HUES64 (cell line): ENCODE measurements around the gene SNCA.

Source experiments
- H3K27ac ChIP-seq: 2 replicates; pipeline ENCODE4 v1.7.0; 2013; ENCODE audit warnings: low read depth, low read length, inconsistent platforms
- H3K27me3 ChIP-seq: 2 replicates; pipeline ENCODE4 v1.6.1; 2013; ENCODE audit warnings: mild to moderate bottlenecking, low read length; ENCODE audit not compliant: insufficient read depth
- H3K36me3 ChIP-seq: 2 replicates; pipeline ENCODE4 v1.6.1; 2013; ENCODE audit warnings: mild to moderate bottlenecking, low read length; ENCODE audit not compliant: insufficient read depth
- H3K4me1 ChIP-seq: 2 replicates; pipeline ENCODE4 v1.6.1; 2013; ENCODE audit warnings: mild to moderate bottlenecking, low read length, moderate library complexity; ENCODE audit not compliant: insufficient read depth
- H3K4me3 ChIP-seq: 2 replicates; pipeline ENCODE4 v1.5.1; 2013; ENCODE audit warnings: mild to moderate bottlenecking, low read length, moderate library complexity
- H3K9ac ChIP-seq: 2 replicates; pipeline ENCODE4 v1.6.1; 2013; ENCODE audit warnings: mild to moderate bottlenecking, low read depth, low read length
- H3K9me3 ChIP-seq: 2 replicates; pipeline ENCODE4 v1.6.1; 2013; ENCODE audit warnings: low read depth, low read length; ENCODE audit not compliant: insufficient read depth
- WGBS: fragments of 150-250, 120-280 bp; methylation state at CpG from one replicate; pipeline ENCODE4 v1.1.7; 2013; ENCODE audit warnings: missing lambda C conversion rate; 5-methylcytosine and 5-hydroxymethylcytosine counted together

SNCA gene

DNA sequence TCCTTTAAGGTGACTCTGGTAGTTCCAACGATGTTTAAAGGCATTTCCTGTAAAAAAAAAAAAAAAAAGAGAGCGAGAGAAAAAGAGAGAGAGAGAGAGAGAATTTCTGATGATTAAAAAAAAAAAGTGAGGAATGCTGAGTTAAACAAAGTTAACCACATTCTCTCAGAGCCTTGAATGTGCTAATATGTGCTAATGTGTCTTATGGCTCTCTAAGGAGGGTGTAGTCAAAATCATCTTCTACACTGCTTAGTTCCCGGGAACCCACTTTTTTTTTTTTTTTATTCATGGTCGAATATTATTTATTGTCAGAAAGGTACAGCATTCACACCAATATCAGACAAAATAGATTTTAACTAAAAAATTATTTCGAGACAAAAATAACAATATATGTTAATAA, 111.7 kb downstream of the SNCA start:
- Histone ChIP-seq H3K27ac (no peak overlapping the region), H3K27me3 (no peaks in the 10 kb centered on the region), H3K9me3 (no peaks in the 10 kb centered on the region), H3K4me3 (no peak overlapping the region), H3K36me3 (no peaks in the 10 kb centered on the region), H3K9ac (no peak overlapping the region), H3K4me1 (peaks cover 9% of the 10 kb centered on the region)
- 70% methylated on average over 2 of the region's 5 CpGs for WGBS

DNA sequence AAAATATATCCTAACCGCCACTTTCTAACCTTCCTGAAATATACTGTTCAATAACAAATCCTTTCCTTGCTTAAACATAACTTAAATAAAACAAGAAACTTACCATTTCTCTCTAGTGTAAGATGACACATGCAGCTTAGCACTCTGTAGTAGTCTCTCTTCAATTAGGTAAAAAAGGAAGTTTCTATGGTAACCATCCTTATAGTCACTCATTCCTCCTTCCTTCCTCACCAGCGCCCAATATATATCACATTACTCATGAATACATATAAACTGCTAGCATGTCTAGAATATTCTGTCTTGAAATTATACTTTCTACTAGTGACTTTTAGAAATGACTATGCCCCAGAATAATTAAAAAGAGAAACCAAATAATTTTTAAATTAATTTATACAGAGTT, 112.2 kb downstream of the SNCA start:
- Histone ChIP-seq H3K9ac (no peak overlapping the region), H3K36me3 (no peaks in the 10 kb centered on the region), H3K27me3 (no peaks in the 10 kb centered on the region), H3K4me3 (no peak overlapping the region), H3K27ac (no peak overlapping the region), H3K9me3 (no peaks in the 10 kb centered on the region), H3K4me1 (peaks cover 9% of the 10 kb centered on the region)
- WGBS, result 94% methylated on average over 2 of the region's 2 CpGs

- Histone ChIP-seq H3K36me3 (no peaks in the 10 kb centered on the region), H3K4me3 (no peak overlapping the region), H3K27me3 (no peaks in the 10 kb centered on the region), H3K9ac (no peak overlapping the region), H3K4me1 (peaks cover 9% of the 10 kb centered on the region), H3K27ac (no peak overlapping the region), H3K9me3 (no peaks in the 10 kb centered on the region)
- 97% methylated on average over 2 of the region's 5 CpGs for WGBS
Observed at GRCh38 chr4:89723096-89723495, 113.9 kb downstream of the SNCA start.

- Histone ChIP-seq H3K9ac (no peak overlapping the region), H3K4me3 (no peak overlapping the region), H3K9me3 (no peaks in the 10 kb centered on the region), H3K27ac (no peak overlapping the region), H3K27me3 (no peaks in the 10 kb centered on the region), H3K4me1 (peaks cover 9% of the 10 kb centered on the region), H3K36me3 (no peaks in the 10 kb centered on the region)
- WGBS, result 82% methylated on average over 2 of the region's 2 CpGs
Observed at GRCh38 chr4:89722517-89722916, 114.4 kb downstream of the SNCA start.

DNA sequence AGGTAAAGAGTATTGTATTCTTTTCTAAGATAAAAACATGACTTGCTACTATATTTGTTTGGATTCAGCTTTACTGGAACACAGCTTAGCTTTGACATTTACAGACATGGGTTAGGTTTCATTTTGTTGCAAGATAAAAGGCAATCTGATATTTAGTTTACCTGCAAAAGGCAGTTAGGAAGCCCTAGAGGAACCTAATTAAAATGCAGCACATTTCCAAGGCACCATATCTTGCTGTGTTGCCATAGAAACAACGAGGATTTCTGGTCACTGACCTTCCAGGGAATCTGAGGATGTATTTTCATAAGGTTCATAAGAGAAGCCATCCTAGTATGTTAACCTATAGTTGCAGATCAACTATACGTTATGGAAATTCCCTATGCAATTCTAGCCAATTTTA, 116.0 kb downstream of the SNCA start:
- H3K4me1 ChIP-seq, result peaks cover 9% of the 10 kb centered on the region
- no peak overlapping the region for H3K4me3 ChIP-seq
- WGBS, result 94% methylated on average over 2 of the region's 2 CpGs
- H3K36me3 ChIP-seq, result no peaks in the 10 kb centered on the region
- no peaks in the 10 kb centered on the region for H3K9me3 ChIP-seq
- H3K27ac ChIP-seq, result no peak overlapping the region
- no peaks in the 10 kb centered on the region for H3K27me3 ChIP-seq
- no peak overlapping the region for H3K9ac ChIP-seq

DNA sequence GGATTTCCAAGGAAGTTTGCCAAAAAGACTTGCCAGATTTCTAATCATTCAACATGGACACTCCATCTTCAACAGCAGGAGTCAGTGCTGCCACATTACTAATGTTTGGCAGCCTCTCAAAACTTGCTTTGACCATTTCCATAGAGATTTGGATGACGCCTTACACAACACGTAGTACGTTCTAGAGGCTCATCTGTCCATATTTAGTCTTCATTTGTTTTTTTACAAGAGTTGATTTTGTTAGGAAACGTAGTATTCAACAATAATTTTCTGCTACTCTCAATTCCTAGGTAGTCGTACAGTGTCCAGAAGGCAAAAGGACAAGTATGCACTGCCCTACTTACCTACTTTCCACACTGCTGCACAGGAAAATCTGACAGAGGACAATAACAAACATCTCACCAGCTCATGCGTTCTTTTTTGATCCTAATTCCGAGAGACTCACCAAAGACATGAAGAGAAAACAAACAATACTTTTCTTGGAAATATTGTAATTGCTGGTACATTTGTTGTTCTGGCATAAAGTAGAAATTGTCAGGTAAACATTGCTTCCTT, 117.3 kb downstream of the SNCA start:
- H3K27me3 ChIP-seq, result no peaks in the 10 kb centered on the region
- 97% methylated on average over 7 of the region's 7 CpGs for WGBS
- no peaks in the 10 kb centered on the region for H3K36me3 ChIP-seq
- peaks cover 2% of the 10 kb centered on the region; the same call in 1 of the 2 replicates for H3K4me1 ChIP-seq
- H3K9me3 ChIP-seq, result no peaks in the 10 kb centered on the region
- no peak overlapping the region for H3K9ac ChIP-seq
- H3K27ac ChIP-seq, result no peak overlapping the region
- H3K4me3 ChIP-seq, result no peak overlapping the region

DNA sequence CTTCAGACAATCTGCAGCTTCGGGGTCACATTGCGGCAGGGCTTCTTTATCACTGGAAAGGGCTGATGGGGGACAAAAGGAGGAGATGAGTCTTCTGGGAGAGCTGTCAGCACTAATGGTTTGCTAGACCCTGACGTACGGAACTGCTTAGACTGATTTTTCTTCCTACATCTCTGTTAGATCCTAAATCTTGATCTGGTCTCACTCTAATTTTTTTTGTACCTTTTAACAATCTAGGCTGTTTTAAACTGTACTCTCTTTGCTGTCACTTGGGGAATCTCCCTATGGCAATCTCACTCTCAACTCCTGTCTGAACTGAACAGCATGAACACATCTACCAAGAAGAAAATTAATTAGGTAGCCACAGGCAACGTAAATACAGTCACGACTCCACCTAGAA, 120.1 kb downstream of the SNCA start:
- Histone ChIP-seq H3K9me3 (no peaks in the 10 kb centered on the region), H3K36me3 (no peaks in the 10 kb centered on the region), H3K9ac (no peak overlapping the region), H3K27ac (no peak overlapping the region), H3K4me1 (no peaks in the 10 kb centered on the region), H3K27me3 (no peaks in the 10 kb centered on the region), H3K4me3 (no peak overlapping the region)
- WGBS, result 86% methylated on average over 6 of the region's 6 CpGs

- no peak overlapping the region for H3K4me3 ChIP-seq
- H3K9me3 ChIP-seq, result no peaks in the 10 kb centered on the region
- no peaks in the 10 kb centered on the region for H3K36me3 ChIP-seq
- no peak overlapping the region for H3K27ac ChIP-seq
- H3K9ac ChIP-seq, result no peak overlapping the region
- WGBS, result 100% methylated on average over 1 of the region's 1 CpG
- no peaks in the 10 kb centered on the region for H3K4me1 ChIP-seq
- no peaks in the 10 kb centered on the region for H3K27me3 ChIP-seq
Observed at GRCh38 chr4:89715631-89716030, 121.3 kb downstream of the SNCA start.

DNA sequence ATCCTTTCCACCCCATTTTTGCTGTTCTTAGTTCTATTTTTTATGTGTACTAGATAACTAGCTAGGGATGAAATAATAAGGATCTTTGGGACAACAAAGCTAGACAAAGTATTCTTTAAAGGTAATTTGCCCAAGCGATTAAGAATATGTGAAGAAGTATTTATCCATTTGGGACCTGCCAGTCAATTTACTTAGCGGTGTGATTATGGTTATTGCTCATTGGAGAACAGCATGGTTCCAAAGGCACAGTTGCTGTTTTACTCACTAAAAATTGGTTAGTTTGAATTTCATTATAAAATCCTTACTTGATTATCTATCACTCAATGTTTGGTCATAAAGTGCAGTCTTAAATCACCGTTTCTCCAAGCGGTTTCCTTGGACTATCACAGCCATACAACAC, 124.1 kb downstream of the SNCA start:
- H3K27ac ChIP-seq, result no peak overlapping the region
- no peaks in the 10 kb centered on the region for H3K27me3 ChIP-seq
- H3K4me3 ChIP-seq, result no peak overlapping the region
- H3K4me1 ChIP-seq, result peaks cover 9% of the 10 kb centered on the region; the same call in 1 of the 2 replicates
- 99% methylated on average over 4 of the region's 4 CpGs for WGBS
- H3K36me3 ChIP-seq, result no peaks in the 10 kb centered on the region
- no peaks in the 10 kb centered on the region for H3K9me3 ChIP-seq
- H3K9ac ChIP-seq, result no peak overlapping the region

- Histone ChIP-seq H3K4me3 (no peak overlapping the region), H3K9ac (no peak overlapping the region), H3K27me3 (no peaks in the 10 kb centered on the region), H3K4me1 (peaks cover 9% of the 10 kb centered on the region; the same call in 1 of the 2 replicates), H3K36me3 (no peaks in the 10 kb centered on the region), H3K27ac (no peak overlapping the region), H3K9me3 (no peaks in the 10 kb centered on the region)
- 85% methylated on average over 2 of the region's 2 CpGs for WGBS
Observed at GRCh38 chr4:89712141-89712540, 124.8 kb downstream of the SNCA start.

DNA sequence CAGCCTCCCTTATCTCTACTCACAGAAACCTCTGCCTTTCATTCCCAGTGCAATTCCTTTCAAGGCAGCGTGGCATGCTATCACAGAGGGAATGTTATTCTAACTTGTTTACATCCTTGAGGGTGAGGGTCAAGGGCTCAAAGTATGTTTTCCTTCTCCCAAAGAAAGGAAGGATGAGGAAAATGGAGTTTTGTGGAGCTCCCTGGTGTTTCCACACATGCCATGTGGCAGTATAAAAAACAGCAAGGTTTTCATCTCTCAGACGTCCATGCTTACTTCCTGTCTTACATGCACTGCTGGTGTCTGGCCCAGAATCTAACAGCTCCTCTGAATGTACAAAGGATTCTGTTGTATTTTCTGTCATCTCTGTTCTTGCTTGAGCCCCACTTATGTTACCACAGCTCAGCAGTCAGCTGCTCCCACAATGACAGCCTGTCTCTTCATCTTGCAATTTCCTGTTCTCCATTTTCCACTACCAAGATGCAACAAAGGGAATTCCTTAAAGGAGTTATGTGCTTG, 128.0 kb downstream of the SNCA start:
- no peaks in the 10 kb centered on the region for H3K36me3 ChIP-seq
- H3K9ac ChIP-seq, result no peak overlapping the region
- no peaks in the 10 kb centered on the region for H3K9me3 ChIP-seq
- no peak overlapping the region for H3K4me3 ChIP-seq
- H3K27me3 ChIP-seq, result no peaks in the 10 kb centered on the region
- WGBS, result 66% methylated on average over 2 of the region's 2 CpGs
- H3K27ac ChIP-seq, result no peak overlapping the region; the same call in 1 of the 2 replicates
- peaks cover 9% of the 10 kb centered on the region; the same call in 1 of the 2 replicates for H3K4me1 ChIP-seq

- H3K36me3 ChIP-seq, result no peaks in the 10 kb centered on the region
- WGBS, result 95% methylated on average over 5 of the region's 5 CpGs
- no peaks in the 10 kb centered on the region for H3K9me3 ChIP-seq
- H3K27ac ChIP-seq, result no peak overlapping the region
- H3K27me3 ChIP-seq, result no peaks in the 10 kb centered on the region
- peaks cover 9% of the 10 kb centered on the region; the same call in 1 of the 2 replicates for H3K4me1 ChIP-seq
- H3K9ac ChIP-seq, result no peak overlapping the region
- H3K4me3 ChIP-seq, result no peak overlapping the region
Observed at GRCh38 chr4:89707467-89707866, 129.5 kb downstream of the SNCA start.
